K562 (cell line): Measurements from ENCODE around the gene FAM161A. TPM values are rescaled to one million over a fixed set of nuclear protein-coding genes. Genes with fewer than 3 reads are reported as not detected.

Experiments
- ATF1 ChIP-seq, 2 experiments: fragments of 450-650 bp in 1 of 2; IDR thresholded peaks; 2 replicates each; pipeline ENCODE4 v1.6.1; 2016; ENCODE audit warnings: missing compliant biosample characterization in 1 of 2, missing genetic modification characterization in 1 of 2
- FOXM1 ChIP-seq, 2 experiments: fragments of 450-650 bp in 1 of 2; sonication (generic) in 1 of 2; formaldehyde crosslinking in 1 of 2; IDR thresholded peaks; 2 replicates each; pipeline versions ENCODE4 v1.6.1 to v1.9.0; 2017 to 2022; ENCODE audit warnings: low read depth in 2 of 2, mild to moderate bottlenecking in 2 of 2, missing genetic modification reagents in 1 of 2, moderate library complexity in 1 of 2
- GABPB1 ChIP-seq: sonication (generic); formaldehyde crosslinking; IDR thresholded peaks from 2 replicates; pipeline ENCODE4 v1.8.0; 2022; ENCODE audit warnings: mild to moderate bottlenecking, missing genetic modification reagents
- HDAC3 ChIP-seq: fragments of 450-650 bp; IDR thresholded peaks from 2 replicates; pipeline ENCODE4 v1.6.1; 2018; ENCODE audit warnings: borderline replicate concordance, mild to moderate bottlenecking, moderate library complexity; ENCODE audit not compliant: partially characterized antibody
- NEUROD1 ChIP-seq: fragments of 150-350 bp; IDR thresholded peaks from 2 replicates; pipeline ENCODE4 v1.6.1; 2014; ENCODE audit warnings: borderline replicate concordance, low read length, low read depth; ENCODE audit not compliant: partially characterized antibody
- SRF ChIP-seq, 2 experiments: fragments of 250-450, 450-650 bp in 1 of 2; sonication (Bioruptor Pico) in 1 of 2; sonication (generic) in 1 of 2; formaldehyde crosslinking; IDR thresholded peaks; 2 replicates each; pipeline versions ENCODE4 v1.5.0 to v1.5.1; 2020 to 2022; ENCODE audit warnings: mild to moderate bottlenecking in 1 of 2, missing genetic modification reagents in 1 of 2
- TAF1 ChIP-seq: IDR thresholded peaks from 2 replicates; pipeline ENCODE4 v1.6.1; 2011; ENCODE audit warnings: mild to moderate bottlenecking, low read length, moderate library complexity; ENCODE audit not compliant: insufficient read depth, control insufficient read depth, severe bottlenecking; ENCODE audit errors: extremely low read depth
- TAL1 ChIP-seq: fragments of 450-650 bp; IDR thresholded peaks from 2 replicates; pipeline ENCODE4 v1.6.1; 2016; ENCODE audit warnings: mild to moderate bottlenecking
- ZNF12 ChIP-seq: sonication (generic); formaldehyde crosslinking; IDR thresholded peaks from 2 replicates; pipeline ENCODE4 v1.4.0; 2020; ENCODE audit warnings: mild to moderate bottlenecking, missing genetic modification reagents
- polyA plus RNA-seq, 8 experiments: library from polyadenylated mRNA; depleted of rRNA in 4 of 8; stranded (reverse) in 5 of 8; unstranded in 3 of 8; fragments of >200 nt; fragmentation: Nextera tagmentation in 2 of 8; fragmentation: Illumina TruSeq in 1 of 8; extraction: Ambion mirVana in 2 of 8; extraction: Trizol in 1 of 8; gene quantifications; 2 replicates each; pipeline versions ENCODE4 v1.2.1 to v1.2.3, GENCODE V29; 2011 to 2014; ENCODE audit warnings: inconsistent platforms in 1 of 8, missing spikeins in 1 of 8
- total RNA-seq, 7 experiments: library from RNA; depleted of rRNA in 6 of 7; stranded (reverse); fragments of >200 nt in 6 of 7; fragmentation: Illumina TruSeq in 2 of 7; extraction: Trizol in 2 of 7; gene quantifications; 2 replicates each; pipeline versions ENCODE4 v1.2.1 to v1.2.3, GENCODE V29; 2011 to 2021; ENCODE audit warnings: low replicate concordance in 1 of 7
- TF ChIP-seq, protein P1 (sequence below): fragments of 450-650 bp; IDR thresholded peaks from 2 replicates; pipeline ENCODE4 v1.6.1; 2016; ENCODE audit warnings: low read depth
- TF ChIP-seq, protein P2 (sequence below): fragments of 450-650 bp; IDR thresholded peaks from 2 replicates; pipeline ENCODE4 v1.7.1; 2018; ENCODE audit warnings: mild to moderate bottlenecking, low read depth; ENCODE audit not compliant: partially characterized antibody
- TF ChIP-seq, protein P3 (sequence below), 2 experiments: IDR thresholded peaks; 2 replicates each; pipeline ENCODE4 v1.6.1; 2011; ENCODE audit warnings: borderline replicate concordance in 1 of 2, control low read depth in 1 of 2, low read depth in 1 of 2, low read length in 1 of 2, mild to moderate bottlenecking in 1 of 2, mixed read lengths in 1 of 2, moderate library complexity in 1 of 2; ENCODE audit not compliant: insufficient read depth in 1 of 2, insufficient read length in 1 of 2, poor library complexity in 1 of 2, severe bottlenecking in 1 of 2; ENCODE audit errors: extremely low read depth in 1 of 2

FAM161A gene
- total and polyA plus RNA-seq, 9 of the 15 experiments (the other 6 are each of a cell fraction or from before 2014, with no cell fraction given) = 0.27 to 1.4 (median 0.80) TPM

DNA sequence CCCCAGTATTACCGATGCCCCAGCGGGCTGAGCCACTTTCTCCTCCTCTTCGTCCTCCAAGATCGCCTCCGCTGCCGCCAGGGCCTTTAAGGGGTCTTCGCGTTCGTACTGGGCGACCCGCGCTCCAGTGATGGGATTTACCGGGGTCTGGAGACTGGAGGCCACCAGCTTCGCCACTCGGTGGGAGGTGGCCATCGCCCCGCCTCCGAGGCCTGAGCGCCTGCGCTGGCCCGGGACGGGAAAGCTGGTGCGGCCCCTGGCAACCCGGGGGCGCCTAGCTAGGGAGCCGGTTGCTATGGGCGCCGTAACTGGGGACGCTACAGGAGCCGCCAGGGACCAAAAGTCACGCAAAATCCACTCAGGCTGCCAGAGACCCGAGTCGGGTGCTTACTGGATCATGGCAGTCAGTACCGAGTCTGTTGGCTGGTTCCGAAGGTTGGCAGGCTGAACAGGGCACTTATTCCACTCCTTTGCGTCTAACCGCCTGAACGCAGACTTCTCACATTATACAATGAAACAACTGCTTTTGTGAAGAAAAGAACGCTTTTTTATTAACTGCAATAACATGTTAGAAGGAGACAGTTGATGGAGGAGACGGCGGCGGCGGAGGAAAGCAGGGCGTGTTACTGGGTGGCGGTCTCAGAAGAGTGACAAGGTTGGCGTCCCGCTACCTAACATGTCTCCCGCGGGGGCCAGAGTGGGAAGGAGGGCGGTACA lies at the start of gene FAM161A (continued):
- TF ChIP-seq HDAC3 (peak; percentile 22), FOXM1 (IDR thresholded peaks at IDR 0.05; ENCODE audit: low read depth) (no peak), FOXM1 (CRISPR knock-in tag; IDR thresholded peaks at IDR 0.05; ENCODE audit: low read depth) (no peak), TAF1 (no peak), ATF1 (CRISPR knock-in tag; IDR thresholded peaks at IDR 0.05) (no peak), ATF1 (tag; IDR thresholded peaks at IDR 0.05) (0 out of 2 replicates have a peak, but pooled peaks have one; percentile 31), TAL1 (no peak), GABPB1 (CRISPR knock-in tag) (peak; percentile 43; the same call in 1 of the 2 replicates), ZNF12 (CRISPR knock-in tag) (0 out of 2 replicates have a peak, but pooled peaks have one; percentile 38), SRF (CRISPR knock-in tag; IDR thresholded peaks at IDR 0.05) (no peak), NEUROD1 (no peak)
- TF ChIP-seq, protein P1, sequence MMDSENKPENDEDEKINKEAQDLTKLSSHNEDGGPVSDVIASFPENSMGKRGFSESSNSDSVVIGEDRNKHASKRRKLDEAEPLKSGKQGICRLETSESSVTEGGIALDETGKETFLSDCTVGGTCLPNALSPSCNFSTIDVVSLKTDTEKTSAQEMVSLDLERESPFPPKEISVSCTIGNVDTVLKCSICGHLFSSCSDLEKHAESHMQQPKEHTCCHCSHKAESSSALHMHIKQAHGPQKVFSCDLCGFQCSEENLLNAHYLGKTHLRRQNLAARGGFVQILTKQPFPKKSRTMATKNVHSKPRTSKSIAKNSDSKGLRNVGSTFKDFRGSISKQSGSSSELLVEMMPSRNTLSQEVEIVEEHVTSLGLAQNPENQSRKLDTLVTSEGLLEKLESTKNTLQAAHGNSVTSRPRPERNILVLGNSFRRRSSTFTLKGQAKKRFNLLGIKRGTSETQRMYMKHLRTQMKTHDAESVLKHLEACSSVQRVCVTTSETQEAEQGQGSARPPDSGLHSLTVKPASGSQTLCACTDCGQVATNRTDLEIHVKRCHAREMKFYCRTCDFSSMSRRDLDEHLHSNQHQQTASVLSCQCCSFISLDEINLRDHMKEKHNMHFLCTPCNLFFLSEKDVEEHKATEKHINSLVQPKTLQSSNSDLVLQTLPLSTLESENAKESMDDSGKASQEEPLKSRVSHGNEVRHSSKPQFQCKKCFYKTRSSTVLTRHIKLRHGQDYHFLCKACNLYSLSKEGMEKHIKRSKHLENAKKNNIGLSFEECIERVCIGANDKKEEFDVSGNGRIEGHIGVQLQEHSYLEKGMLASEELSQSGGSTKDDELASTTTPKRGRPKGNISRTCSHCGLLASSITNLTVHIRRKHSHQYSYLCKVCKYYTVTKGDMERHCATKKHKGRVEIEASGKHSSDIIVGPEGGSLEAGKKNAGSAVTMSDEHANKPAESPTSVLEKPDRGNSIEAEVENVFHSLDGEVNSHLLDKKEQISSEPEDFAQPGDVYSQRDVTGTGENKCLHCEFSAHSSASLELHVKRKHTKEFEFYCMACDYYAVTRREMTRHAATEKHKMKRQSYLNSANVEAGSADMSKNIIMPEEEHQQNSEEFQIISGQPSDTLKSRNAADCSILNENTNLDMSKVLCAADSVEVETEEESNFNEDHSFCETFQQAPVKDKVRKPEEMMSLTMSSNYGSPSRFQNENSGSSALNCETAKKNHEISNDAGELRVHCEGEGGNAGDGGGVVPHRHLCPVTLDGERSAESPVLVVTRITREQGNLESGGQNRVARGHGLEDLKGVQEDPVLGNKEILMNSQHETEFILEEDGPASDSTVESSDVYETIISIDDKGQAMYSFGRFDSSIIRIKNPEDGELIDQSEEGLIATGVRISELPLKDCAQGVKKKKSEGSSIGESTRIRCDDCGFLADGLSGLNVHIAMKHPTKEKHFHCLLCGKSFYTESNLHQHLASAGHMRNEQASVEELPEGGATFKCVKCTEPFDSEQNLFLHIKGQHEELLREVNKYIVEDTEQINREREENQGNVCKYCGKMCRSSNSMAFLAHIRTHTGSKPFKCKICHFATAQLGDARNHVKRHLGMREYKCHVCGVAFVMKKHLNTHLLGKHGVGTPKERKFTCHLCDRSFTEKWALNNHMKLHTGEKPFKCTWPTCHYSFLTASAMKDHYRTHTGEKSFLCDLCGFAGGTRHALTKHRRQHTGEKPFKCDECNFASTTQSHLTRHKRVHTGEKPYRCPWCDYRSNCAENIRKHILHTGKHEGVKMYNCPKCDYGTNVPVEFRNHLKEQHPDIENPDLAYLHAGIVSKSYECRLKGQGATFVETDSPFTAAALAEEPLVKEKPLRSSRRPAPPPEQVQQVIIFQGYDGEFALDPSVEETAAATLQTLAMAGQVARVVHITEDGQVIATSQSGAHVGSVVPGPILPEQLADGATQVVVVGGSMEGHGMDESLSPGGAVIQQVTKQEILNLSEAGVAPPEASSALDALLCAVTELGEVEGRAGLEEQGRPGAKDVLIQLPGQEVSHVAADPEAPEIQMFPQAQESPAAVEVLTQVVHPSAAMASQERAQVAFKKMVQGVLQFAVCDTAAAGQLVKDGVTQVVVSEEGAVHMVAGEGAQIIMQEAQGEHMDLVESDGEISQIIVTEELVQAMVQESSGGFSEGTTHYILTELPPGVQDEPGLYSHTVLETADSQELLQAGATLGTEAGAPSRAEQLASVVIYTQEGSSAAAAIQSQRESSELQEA = peak; percentile 92
- TF ChIP-seq, protein P2, sequence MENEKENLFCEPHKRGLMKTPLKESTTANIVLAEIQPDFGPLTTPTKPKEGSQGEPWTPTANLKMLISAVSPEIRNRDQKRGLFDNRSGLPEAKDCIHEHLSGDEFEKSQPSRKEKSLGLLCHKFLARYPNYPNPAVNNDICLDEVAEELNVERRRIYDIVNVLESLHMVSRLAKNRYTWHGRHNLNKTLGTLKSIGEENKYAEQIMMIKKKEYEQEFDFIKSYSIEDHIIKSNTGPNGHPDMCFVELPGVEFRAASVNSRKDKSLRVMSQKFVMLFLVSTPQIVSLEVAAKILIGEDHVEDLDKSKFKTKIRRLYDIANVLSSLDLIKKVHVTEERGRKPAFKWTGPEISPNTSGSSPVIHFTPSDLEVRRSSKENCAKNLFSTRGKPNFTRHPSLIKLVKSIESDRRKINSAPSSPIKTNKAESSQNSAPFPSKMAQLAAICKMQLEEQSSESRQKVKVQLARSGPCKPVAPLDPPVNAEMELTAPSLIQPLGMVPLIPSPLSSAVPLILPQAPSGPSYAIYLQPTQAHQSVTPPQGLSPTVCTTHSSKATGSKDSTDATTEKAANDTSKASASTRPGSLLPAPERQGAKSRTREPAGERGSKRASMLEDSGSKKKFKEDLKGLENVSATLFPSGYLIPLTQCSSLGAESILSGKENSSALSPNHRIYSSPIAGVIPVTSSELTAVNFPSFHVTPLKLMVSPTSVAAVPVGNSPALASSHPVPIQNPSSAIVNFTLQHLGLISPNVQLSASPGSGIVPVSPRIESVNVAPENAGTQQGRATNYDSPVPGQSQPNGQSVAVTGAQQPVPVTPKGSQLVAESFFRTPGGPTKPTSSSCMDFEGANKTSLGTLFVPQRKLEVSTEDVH = peak; percentile 76
- TF ChIP-seq, protein P3, sequence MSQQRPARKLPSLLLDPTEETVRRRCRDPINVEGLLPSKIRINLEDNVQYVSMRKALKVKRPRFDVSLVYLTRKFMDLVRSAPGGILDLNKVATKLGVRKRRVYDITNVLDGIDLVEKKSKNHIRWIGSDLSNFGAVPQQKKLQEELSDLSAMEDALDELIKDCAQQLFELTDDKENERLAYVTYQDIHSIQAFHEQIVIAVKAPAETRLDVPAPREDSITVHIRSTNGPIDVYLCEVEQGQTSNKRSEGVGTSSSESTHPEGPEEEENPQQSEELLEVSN (IDR thresholded peaks at IDR 0.05; ENCODE audit: borderline replicate concordance in 1 of 2, extremely low read depth in 1 of 2, insufficient read depth in 1 of 2, insufficient read length in 1 of 2, low read depth in 1 of 2, low read length in 1 of 2, poor library complexity in 1 of 2, severe bottlenecking in 1 of 2) = peak; percentile 75 to 95
